H1 (cell line): Measurements from ENCODE around the gene PCF11. TPM values are rescaled to one million over a fixed set of nuclear protein-coding genes. Genes with fewer than 3 reads are reported as not detected.

ENCODE experiments used
- CTCF ChIA-PET: fragments of 300-600 bp; sonication (Branson Sonifier 250); formaldehyde crosslinking; loops from one replicate; lab custom pipeline; 2021; ENCODE audit not compliant: partially characterized antibody; lab: Charles Lee
- POLR2A ChIA-PET: fragments of 300-600 bp; sonication (Branson Sonifier 250); formaldehyde crosslinking; loops from one replicate; lab custom pipeline; 2021; ENCODE audit warnings: inconsistent platforms; ENCODE audit not compliant: partially characterized antibody; lab: Charles Lee
- DNase-seq, 2 experiments: peaks; one replicate each; pipeline versions ENCODE4 v3.0.0 to v3.0.0-alpha.2; 2010 to 2022; ENCODE audit warnings: low spot score in 2 of 2, low read depth in 1 of 2, mixed read lengths in 1 of 2
- FAIRE-seq: peaks from 2 replicates; lab custom pipeline; 2011; peaks lifted over from hg19 to GRCh38; lab: Jason Lieb, UNC
- H2AFZ ChIP-seq: 2 replicates; pipeline ENCODE4 v1.8.1; 2012; ENCODE audit warnings: low read length, inconsistent platforms
- H2AK5ac ChIP-seq: 2 replicates; pipeline ENCODE4 v1.6.1; 2013; ENCODE audit warnings: low read depth, low read length
- H2BK120ac ChIP-seq: replicated peaks from 2 replicates; pipeline ENCODE3; 2013; ENCODE audit warnings: low read depth, low read length, inconsistent platforms
- H2BK12ac ChIP-seq: 2 replicates; pipeline ENCODE4 v1.6.1; 2013; ENCODE audit warnings: low read depth, low read length
- H2BK15ac ChIP-seq: 2 replicates; pipeline ENCODE4 v1.6.1; 2013; ENCODE audit warnings: low read length
- H2BK20ac ChIP-seq: 2 replicates; pipeline ENCODE4 v1.6.1; 2013; ENCODE audit warnings: low read length
- H2BK5ac ChIP-seq: 2 replicates; pipeline ENCODE4 v1.6.1; 2013; ENCODE audit warnings: low read depth, low read length
- H3K14ac ChIP-seq: 2 replicates; pipeline ENCODE4 v1.6.1; 2013; ENCODE audit warnings: inconsistent platforms; ENCODE audit not compliant: insufficient read length
- H3K18ac ChIP-seq: 2 replicates; pipeline ENCODE4 v1.6.1; 2013; ENCODE audit warnings: low read length; ENCODE audit errors: extremely low read depth
- H3K23ac ChIP-seq: 2 replicates; pipeline ENCODE4 v1.6.1; 2013; ENCODE audit warnings: inconsistent platforms; ENCODE audit not compliant: insufficient read length
- H3K23me2 ChIP-seq: 2 replicates; pipeline ENCODE4 v1.6.1; 2013; ENCODE audit warnings: low read depth, low read length
- H3K27ac ChIP-seq: 2 replicates; pipeline ENCODE4 v1.6.1; 2011; ENCODE audit warnings: low read depth, low read length, inconsistent platforms
- H3K27me3 ChIP-seq, 4 experiments: replicated peaks in 1 of 4; 1 replicate in 1 of 4; 2 replicates in 3 of 4; pipeline versions ENCODE4 v1.6.1 to v1.8.1; 2011 to 2013; ENCODE audit warnings: low read length in 3 of 4, mild to moderate bottlenecking in 3 of 4, inconsistent platforms in 2 of 4, mixed read lengths in 2 of 4, moderate library complexity in 1 of 4; ENCODE audit not compliant: control insufficient read depth in 3 of 4, insufficient read depth in 3 of 4; ENCODE audit errors: extremely low read depth in 1 of 4
- H3K36me3 ChIP-seq, 4 experiments: 2 replicates each; pipeline versions ENCODE4 v1.6.1 to v1.8.1; 2011 to 2013; ENCODE audit warnings: mild to moderate bottlenecking in 4 of 4, low read length in 3 of 4, moderate library complexity in 2 of 4, control low read depth in 1 of 4, inconsistent platforms in 1 of 4; ENCODE audit not compliant: insufficient read depth in 4 of 4, control insufficient read depth in 2 of 4
- H3K4ac ChIP-seq: replicated peaks from 2 replicates; pipeline ENCODE3; 2013; ENCODE audit warnings: low read length, low read depth, mixed read lengths, inconsistent platforms; ENCODE audit not compliant: insufficient read length
- H3K4me1 ChIP-seq, 4 experiments: replicated peaks in 1 of 4; 1 replicate in 1 of 4; 2 replicates in 3 of 4; pipeline versions ENCODE4 v1.6.1 to v1.8.1; 2011 to 2013; ENCODE audit warnings: low read length in 3 of 4, inconsistent platforms in 2 of 4, mixed read lengths in 1 of 4; ENCODE audit not compliant: insufficient read depth in 4 of 4, control insufficient read depth in 3 of 4
- H3K4me2 ChIP-seq, 2 experiments: 2 replicates each; pipeline versions ENCODE4 v1.6.1 to v1.8.1; 2011 to 2013; ENCODE audit warnings: low read depth in 2 of 2, low read length in 2 of 2, control low read depth in 1 of 2, inconsistent platforms in 1 of 2, mild to moderate bottlenecking in 1 of 2; ENCODE audit not compliant: insufficient read depth in 1 of 2
- H3K4me3 ChIP-seq, 4 experiments: fragments of 200-600, 300-600 bp in 1 of 4; sonication (generic), shearing (Covaris generic), sonication (Bioruptor Twin) in 1 of 4; 2 replicates each; pipeline versions ENCODE4 v1.5.1 to v1.8.1; 2011 to 2016; ENCODE audit warnings: low read length in 4 of 4, low read depth in 3 of 4, control low read depth in 2 of 4, inconsistent platforms in 2 of 4, mild to moderate bottlenecking in 2 of 4, mixed read lengths in 1 of 4, moderate library complexity in 1 of 4; ENCODE audit not compliant: insufficient read depth in 2 of 4; ENCODE audit errors: extremely low read depth in 1 of 4
- H3K56ac ChIP-seq: replicated peaks from 2 replicates; pipeline ENCODE3; 2013; ENCODE audit warnings: low read depth, mild to moderate bottlenecking, mixed read lengths, low read length, inconsistent platforms; ENCODE audit not compliant: insufficient read length
- H3K79me1 ChIP-seq: 2 replicates; pipeline ENCODE4 v1.6.1; 2013; ENCODE audit warnings: low read depth, low read length, control low read depth
- H3K79me2 ChIP-seq, 2 experiments: 2 replicates each; pipeline versions ENCODE4 v1.6.1 to v1.8.1; 2012 to 2013; ENCODE audit warnings: low read length in 2 of 2, mild to moderate bottlenecking in 2 of 2, inconsistent platforms in 1 of 2; ENCODE audit not compliant: insufficient read depth in 2 of 2, control insufficient read depth in 1 of 2
- H3K9ac ChIP-seq, 4 experiments: replicated peaks in 1 of 4; 1 replicate in 1 of 4; 2 replicates in 3 of 4; pipeline versions ENCODE4 v1.6.1 to v1.8.1; 2011 to 2013; ENCODE audit warnings: low read depth in 3 of 4, low read length in 3 of 4, control low read depth in 2 of 4, mild to moderate bottlenecking in 2 of 4, moderate library complexity in 2 of 4, inconsistent platforms in 1 of 4; ENCODE audit errors: extremely low read depth in 1 of 4
- H3K9me3 ChIP-seq, 2 experiments: 2 replicates each; pipeline versions ENCODE4 v1.6.1 to v1.8.1; 2012 to 2013; ENCODE audit warnings: mild to moderate bottlenecking in 2 of 2, moderate library complexity in 2 of 2, control low read depth in 1 of 2, inconsistent platforms in 1 of 2, low read depth in 1 of 2, low read length in 1 of 2, mixed read lengths in 1 of 2; ENCODE audit not compliant: insufficient read depth in 2 of 2
- H4K20me1 ChIP-seq, 2 experiments: replicated peaks in 1 of 2; 2 replicates each; pipeline versions ENCODE3 to v1.8.1; 2011 to 2013; ENCODE audit warnings: inconsistent platforms in 2 of 2, low read length in 2 of 2, mild to moderate bottlenecking in 1 of 2; ENCODE audit not compliant: insufficient read depth in 2 of 2, control insufficient read depth in 1 of 2
- H4K5ac ChIP-seq: 2 replicates; pipeline ENCODE4 v1.6.1; 2013; ENCODE audit warnings: low read length, low read depth, mixed read lengths, inconsistent platforms; ENCODE audit not compliant: insufficient read length
- H4K8ac ChIP-seq: 2 replicates; pipeline ENCODE4 v1.8.0; 2013; ENCODE audit warnings: mild to moderate bottlenecking, moderate library complexity, low read length, inconsistent platforms; ENCODE audit not compliant: insufficient read depth; ENCODE audit errors: extremely low read depth
- H4K91ac ChIP-seq: replicated peaks from 2 replicates; pipeline ENCODE3; 2013; ENCODE audit warnings: low read length, mixed read lengths, inconsistent platforms; ENCODE audit not compliant: insufficient read length
- CBX5 ChIP-seq: fragments of 300-800, 300-1000 bp; sonication (generic); IDR thresholded peaks from 2 replicates; pipeline ENCODE4 v1.7.1; 2016; ENCODE audit warnings: antibody characterized with exemption, low read length, low read depth
- CEBPB ChIP-seq: IDR thresholded peaks from 2 replicates; pipeline ENCODE4 v1.6.1; 2012; ENCODE audit warnings: low read depth, low read length
- E2F6 ChIP-seq: IDR thresholded peaks from 2 replicates; pipeline ENCODE4 v1.6.1; 2012; ENCODE audit warnings: inconsistent platforms
- EP300 ChIP-seq, 2 experiments: IDR thresholded peaks; 1 replicate in 1 of 2; 2 replicates in 1 of 2; pipeline ENCODE4 v1.6.1; 2011 to 2012; ENCODE audit warnings: low read depth in 2 of 2, low read length in 2 of 2, mild to moderate bottlenecking in 2 of 2, borderline replicate concordance in 1 of 2, inconsistent platforms in 1 of 2, moderate library complexity in 1 of 2
- HDAC2 ChIP-seq, 2 experiments: fragments of 300-600 bp in 1 of 2; sonication (generic) in 1 of 2; IDR thresholded peaks; 2 replicates each; pipeline ENCODE4 v1.6.1; 2011 to 2012; ENCODE audit warnings: low read depth in 2 of 2, low read length in 2 of 2, mild to moderate bottlenecking in 2 of 2, moderate library complexity in 2 of 2, borderline replicate concordance in 1 of 2, inconsistent platforms in 1 of 2
- JUND ChIP-seq: IDR thresholded peaks from 2 replicates; pipeline ENCODE4 v1.6.1; 2011; ENCODE audit warnings: mild to moderate bottlenecking, improper control_type of control experiment, low read length
- NRF1 ChIP-seq: IDR thresholded peaks from 2 replicates; pipeline ENCODE4 v1.6.1; 2011; ENCODE audit warnings: mild to moderate bottlenecking, low read depth, low read length, improper control_type of control experiment
- RFX5 ChIP-seq: IDR thresholded peaks from 2 replicates; pipeline ENCODE4 v1.6.1; 2011; ENCODE audit warnings: low read depth, low read length, improper control_type of control experiment, borderline replicate concordance
- SP4 ChIP-seq: IDR thresholded peaks from 2 replicates; pipeline ENCODE4 v1.6.1; 2012; ENCODE audit warnings: low read length, inconsistent platforms
- SUZ12 ChIP-seq: fragments of 200-600 bp; sonication (generic); IDR thresholded peaks from 2 replicates; pipeline ENCODE4 v1.6.1; 2012; ENCODE audit warnings: mild to moderate bottlenecking, inconsistent platforms, low read length, moderate library complexity, mixed read lengths
- TAF1 ChIP-seq: IDR thresholded peaks from 2 replicates; pipeline ENCODE4 v1.6.1; 2011; ENCODE audit warnings: mild to moderate bottlenecking, low read depth, low read length
- TCF12 ChIP-seq: IDR thresholded peaks from 2 replicates; pipeline ENCODE4 v1.6.1; 2011; ENCODE audit warnings: low read depth, mild to moderate bottlenecking, low read length
- YY1 ChIP-seq: IDR thresholded peaks from 2 replicates; pipeline ENCODE4 v1.6.1; 2011; ENCODE audit warnings: low read depth, mild to moderate bottlenecking, low read length
- WGBS, 2 experiments: shearing (Covaris generic) in 1 of 2; methylation state at CpG; one replicate each; pipeline versions ENCODE4 v1.1.6 to v1.1.7; 2013 to 2015; ENCODE audit warnings: low lambda C conversion rate in 2 of 2, mixed read lengths in 2 of 2, inconsistent platforms in 1 of 2, low coverage in 1 of 2, missing lambda C conversion rate in 1 of 2; ENCODE audit not compliant: insufficient replicate concordance in 2 of 2, insufficient coverage in 1 of 2, insufficient read length in 1 of 2; ENCODE audit errors: extremely low coverage in 1 of 2, missing lambda C conversion rate in 1 of 2; 5-methylcytosine and 5-hydroxymethylcytosine counted together
- polyA plus RNA-seq, 7 experiments: library from polyadenylated mRNA; depleted of rRNA in 3 of 7; stranded (reverse) in 5 of 7; unstranded in 2 of 7; fragments of >200 nt in 5 of 7; fragments of 200-250 nt in 2 of 7; gene quantifications; 1 replicate in 5 of 7; 2 replicates in 1 of 7; 4 replicates in 1 of 7; pipeline versions ENCODE4 v1.2.1 to v1.2.3, GENCODE V29; 2011 to 2013; ENCODE audit warnings: missing spikeins in 2 of 7, mixed read lengths in 2 of 7
- total RNA-seq: library from RNA; stranded (reverse); fragmentation: NEBNext Ultra II Directional; extraction: Animal tissue kit (Norgen Biotek cat#: 25700); gene quantifications from 2 replicates; pipeline ENCODE4 v1.2.1, GENCODE V29; 2021

The PCF11 gene
- total and polyA plus RNA-seq, 2 of the 8 experiments (the other 6 are each of a cell fraction or from before 2014, with no cell fraction given): 25.1 to 47.7 TPM

- Histone ChIP-seq H3K36me3 (no peaks in the 10 kb centered on the region), H3K79me2 (no peaks in the 10 kb centered on the region), H3K14ac (no peak overlapping the region), H4K5ac (no peak overlapping the region), H2BK5ac (no peak overlapping the region), H3K9ac (no peak overlapping the region), H2BK12ac (no peak overlapping the region), H3K27me3 (no peaks in the 10 kb centered on the region), H3K18ac (no peak overlapping the region), H3K79me1 (no peaks in the 10 kb centered on the region), H2BK120ac (no peak overlapping the region), H4K91ac (no peak overlapping the region), H3K4me1 (no peaks in the 10 kb centered on the region), H3K4me2 (no peak overlapping the region), H3K4me3 (no peak overlapping the region), H3K56ac (no peak overlapping the region), H2AK5ac (no peak overlapping the region), H3K4ac (no peak overlapping the region), H3K23me2 (no peaks in the 10 kb centered on the region), H2BK20ac (no peak overlapping the region), H2BK15ac (no peak overlapping the region), H3K27ac (no peak overlapping the region), H3K23ac (no peak overlapping the region), H2AFZ (no peak overlapping the region), H4K8ac (no peak overlapping the region), H4K20me1 (no peaks in the 10 kb centered on the region), H3K9me3 (no peaks in the 10 kb centered on the region)
- WGBS, 2 experiments: 91% methylated on average over 6 of the region's 6 CpGs; no CpG with 5 or more reads in 1 of the 2 experiments
- ChIA-PET POLR2A (interaction anchor here (1.8 kb wide), 1 partner anchor 18 kb away, joined by 3 read pairs; the partner anchor contains the start of gene PCF11), CTCF (interaction anchor here (0.7 to 1.2 kb wide), 2 partner anchors 14 to 51 kb away, joined by 3 to 6 read pairs; no protein-coding TSS in a partner anchor)
- FAIRE-seq (no peak), DNase-seq (no peak)
- TF ChIP-seq SUZ12 (no peak), CEBPB (no peak), HDAC2 (IDR thresholded peaks at IDR 0.05; ENCODE audit: borderline replicate concordance in 1 of 2, low read depth in 2 of 2, low read length in 2 of 2) (no peak), EP300 (IDR thresholded peaks at IDR 0.05; ENCODE audit: borderline replicate concordance in 1 of 2, low read depth in 2 of 2, low read length in 2 of 2) (no peak), RFX5 (no peak), CBX5 (no peak), YY1 (no peak), TAF1 (no peak), NRF1 (no peak), TCF12 (no peak), SP4 (no peak), JUND (no peak), E2F6 (no peak)
Observed at GRCh38 chr11:83139310-83139709, 17.6 kb upstream of the PCF11 start.
